Activated CD4-positive, alpha-beta T cell treated with anti-CD3 and anti-CD28 coated beads, Interleukin-2, amount 50 U/mL, for 24 hours (primary cell): ENCODE results near the gene C1QTNF6.
A peak's percentile ranks its signal among the peaks of the same experiment; 100 is the strongest.
"Not testable (repeated sequence)": the region's sequence is repeated elsewhere in the genome, so short reads cannot be mapped to it uniquely, and the experiment has no call there.

Source experiments
- DNase-seq, 2 donors: peaks; one replicate each; pipeline ENCODE4 v3.0.0-alpha.2; 2020; ENCODE audit warnings: low read depth in 1 of 2, low spot score in 1 of 2

C1QTNF6 gene

DNA sequence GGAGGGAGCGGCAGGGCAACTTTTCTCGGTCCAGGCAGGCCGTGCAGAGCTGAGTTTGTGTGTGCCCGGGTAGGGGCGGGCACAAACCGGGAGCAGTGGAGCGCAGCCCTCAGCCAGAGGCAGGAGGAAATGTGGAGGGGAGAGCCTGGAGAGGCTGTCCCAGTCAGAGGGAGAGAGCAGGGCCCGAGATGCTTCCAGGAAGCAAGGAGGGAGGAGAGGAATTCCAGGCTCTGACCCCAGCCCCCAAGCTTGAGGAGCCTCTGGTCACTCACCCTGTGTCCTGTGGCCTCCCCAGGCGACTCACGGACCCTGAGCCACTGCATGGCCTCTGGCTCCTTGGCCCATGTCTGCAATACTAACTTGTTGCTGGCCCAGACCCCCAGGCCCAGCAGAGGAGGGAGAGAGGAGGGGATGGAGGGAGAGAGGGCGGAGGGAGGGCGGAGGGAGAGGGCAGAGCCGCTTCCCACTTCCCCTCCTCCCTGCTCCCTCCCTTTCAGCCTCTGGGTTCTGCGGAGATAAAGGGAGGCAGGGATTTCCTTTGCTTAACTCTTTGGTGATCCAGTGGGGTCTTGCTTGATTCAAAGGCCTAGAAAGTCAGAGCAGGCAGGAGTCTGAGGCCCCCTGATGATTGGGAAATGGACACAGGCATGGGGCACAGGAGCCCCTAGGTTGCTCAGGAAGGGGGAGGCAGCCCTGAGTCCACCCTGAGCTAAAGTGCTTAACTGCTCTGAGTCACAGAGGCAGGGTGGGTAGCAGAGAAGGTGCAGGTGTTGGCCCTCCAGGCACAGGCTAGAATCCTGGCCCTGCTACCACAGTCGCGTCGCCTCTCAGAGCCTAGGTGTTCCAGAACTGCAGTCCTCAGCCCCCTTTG is at the start of gene C1QTNF6:
Gene C1QTNF6, minus strand, starts transcription at position 357 of the 871 bp plus-strand sequence. Its CDS starts 34 bp downstream, at position 323.
- no peak for DNase-seq

- no peak for DNase-seq
These were observed 48.0 kb upstream of the C1QTNF6 start for GRCh38 chr22:37235897-37236607.

DNA sequence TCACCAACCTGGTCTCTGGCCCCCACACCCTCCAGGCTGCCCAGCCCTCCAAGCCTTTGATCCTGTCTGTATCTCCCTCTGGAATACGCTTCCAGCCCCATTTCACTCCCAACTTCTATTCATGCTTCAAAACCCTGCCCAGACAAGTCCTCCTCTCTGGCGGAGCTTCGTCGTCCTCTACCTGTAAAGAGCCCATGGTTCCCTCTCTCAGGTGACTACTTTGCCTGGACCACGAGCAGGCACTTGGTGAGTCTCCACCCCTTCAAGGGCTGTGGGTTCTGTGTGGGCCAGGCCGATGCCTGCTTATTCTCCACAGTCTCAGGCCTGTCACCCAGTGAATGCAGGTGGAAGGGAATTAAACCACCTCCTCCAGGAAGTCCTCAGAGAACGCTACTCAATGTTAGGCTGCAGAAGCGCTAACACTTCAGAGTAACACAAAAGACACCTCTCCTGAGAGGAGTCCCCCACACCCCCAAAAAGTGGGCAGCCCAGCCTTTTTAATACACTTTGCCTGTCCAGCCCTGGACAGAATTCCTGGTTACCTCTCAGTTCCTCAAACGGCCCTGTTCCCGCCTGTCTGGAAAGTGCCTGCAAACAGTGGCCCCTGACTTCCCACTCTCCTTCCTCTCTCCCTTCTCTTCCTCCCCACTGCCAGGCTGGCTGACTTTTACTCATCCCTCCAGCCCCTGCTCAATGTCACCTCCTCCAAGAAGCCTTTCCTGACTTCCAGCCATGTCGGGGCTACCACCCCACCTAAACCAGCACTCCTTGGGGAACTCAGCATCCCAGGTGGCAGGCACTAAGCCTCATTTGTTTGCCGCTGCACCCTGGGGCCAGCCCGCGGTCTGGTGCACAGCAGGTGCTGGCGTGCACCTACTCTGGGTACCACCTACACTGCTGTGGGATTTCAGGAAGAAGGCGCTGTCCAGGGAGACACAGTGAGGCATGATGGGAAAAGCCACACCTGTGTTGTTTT is 47.0 kb upstream of the C1QTNF6 start:
- no peak for DNase-seq

DNA sequence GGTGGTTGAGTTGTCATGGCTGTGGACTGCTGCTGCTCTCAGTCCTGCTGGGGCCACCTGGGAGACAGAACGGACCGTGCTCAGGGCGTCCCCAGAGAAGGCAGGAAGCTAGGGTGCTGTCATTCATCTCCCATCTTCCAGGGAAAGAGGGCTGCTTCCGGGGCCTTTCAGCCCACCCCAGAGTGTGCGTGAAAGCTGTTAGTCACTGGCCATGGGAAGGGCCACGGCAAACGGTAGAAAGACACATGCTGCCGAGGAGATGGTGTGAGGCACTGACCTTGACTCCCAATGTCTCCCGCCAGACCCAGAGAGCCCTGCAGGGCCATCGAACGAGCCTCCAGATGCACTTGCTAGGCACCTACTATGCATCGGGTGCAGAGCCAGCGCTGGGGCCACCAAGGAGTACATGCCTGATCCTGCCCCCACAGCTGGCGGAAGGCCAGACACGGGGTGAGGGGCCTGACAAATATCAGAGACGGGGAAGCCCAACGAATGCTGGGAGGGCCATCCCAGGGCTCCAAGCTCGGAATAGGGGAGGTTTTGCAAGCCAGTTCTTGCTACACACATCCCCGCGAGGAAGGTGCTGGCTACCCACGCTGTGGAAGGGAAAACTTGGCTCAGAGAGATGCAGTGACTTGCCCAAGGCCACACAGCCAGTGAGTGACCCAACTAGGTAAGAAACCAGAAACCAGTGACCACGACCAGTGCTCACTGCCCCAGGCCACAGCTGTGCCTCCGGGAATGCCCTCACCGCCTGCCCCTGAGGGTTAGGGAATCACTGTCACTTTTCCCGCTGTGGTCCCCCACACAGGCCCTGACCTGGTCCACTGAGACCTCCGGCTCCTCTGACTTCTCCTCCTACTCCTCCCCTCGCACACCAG is 45.9 kb upstream of the C1QTNF6 start:
- no peak for DNase-seq

- not testable (repeated sequence) for DNase-seq
These were observed 45.3 kb upstream of the C1QTNF6 start for GRCh38 chr22:37233371-37233750.

DNA sequence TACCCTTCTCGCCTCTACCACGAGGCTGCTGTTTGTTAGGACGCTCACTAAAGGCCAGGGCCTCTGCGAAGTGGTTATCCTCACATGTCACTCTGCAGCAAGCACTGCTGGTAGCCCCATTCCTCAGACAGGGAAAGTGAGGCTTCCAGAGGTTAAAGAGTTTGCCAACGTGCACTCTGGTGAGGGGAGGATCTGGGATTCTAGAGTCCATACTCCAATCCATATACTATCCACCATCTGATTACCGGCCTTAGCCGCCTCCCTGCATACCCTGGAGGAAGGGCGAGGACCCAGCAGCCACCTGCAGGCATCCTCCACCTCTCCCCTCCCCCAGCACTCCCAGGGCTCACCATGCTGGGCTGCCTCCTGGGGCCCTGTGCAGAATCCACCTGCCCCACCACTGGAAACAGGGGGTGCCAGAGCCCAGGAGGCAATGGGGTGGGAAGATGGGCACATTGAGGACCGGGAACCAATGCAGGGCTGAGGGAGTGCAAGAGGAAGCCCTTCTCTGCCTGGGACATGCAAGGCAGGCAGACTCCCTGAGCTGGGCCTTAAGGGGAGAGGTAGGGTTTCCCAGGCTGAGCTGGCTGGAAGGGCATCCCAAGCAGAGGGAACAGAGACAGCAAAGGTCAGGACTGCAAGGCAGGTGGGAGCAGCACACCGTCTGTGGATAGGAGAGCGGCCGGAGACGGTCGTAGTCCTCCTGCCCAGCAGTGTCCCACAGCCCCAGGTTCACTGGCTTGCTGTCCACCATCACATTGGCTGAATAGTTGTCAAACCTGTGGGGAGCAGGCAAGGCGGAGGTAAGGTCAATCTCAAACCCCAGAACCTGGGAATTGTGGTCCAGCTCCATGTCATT is 44.3 kb upstream of the C1QTNF6 start:
- no peak for DNase-seq

DNA sequence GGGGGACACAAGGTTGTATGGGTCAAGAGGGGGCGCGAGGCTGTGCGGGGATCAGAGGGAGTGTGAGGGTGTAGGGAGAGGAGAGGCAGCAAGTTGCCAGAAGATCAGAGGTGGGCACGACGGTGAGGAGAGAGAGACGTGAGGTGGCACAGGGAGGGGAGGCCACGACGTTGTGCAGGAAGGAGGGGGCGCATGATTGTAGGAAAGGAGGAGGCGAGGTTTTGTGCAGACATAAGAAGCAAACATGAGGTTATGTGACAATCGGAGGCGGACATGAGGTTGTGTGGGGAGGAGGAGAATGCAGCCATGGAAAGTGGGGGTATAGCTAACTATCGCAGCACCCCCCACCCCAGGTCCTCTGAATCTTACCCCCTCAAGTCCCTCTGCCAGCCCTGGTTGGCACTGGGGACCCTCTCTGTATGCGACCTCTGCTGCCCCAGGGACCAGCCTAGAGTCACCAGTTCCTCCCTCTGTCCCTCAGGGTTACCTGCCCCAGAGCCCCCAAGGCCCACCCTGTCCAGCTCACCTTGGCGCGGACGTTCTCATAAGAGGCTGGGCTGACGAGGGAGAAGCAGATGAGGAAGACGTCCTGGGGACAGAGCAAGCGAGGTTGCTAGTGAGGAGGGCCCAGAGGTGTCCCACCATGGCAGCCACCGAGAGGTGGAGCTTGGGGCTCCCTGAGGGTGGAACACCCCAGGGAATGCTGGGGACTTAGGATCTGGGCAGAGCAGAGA is 43.5 kb upstream of the C1QTNF6 start:
- no peak for DNase-seq

DNA sequence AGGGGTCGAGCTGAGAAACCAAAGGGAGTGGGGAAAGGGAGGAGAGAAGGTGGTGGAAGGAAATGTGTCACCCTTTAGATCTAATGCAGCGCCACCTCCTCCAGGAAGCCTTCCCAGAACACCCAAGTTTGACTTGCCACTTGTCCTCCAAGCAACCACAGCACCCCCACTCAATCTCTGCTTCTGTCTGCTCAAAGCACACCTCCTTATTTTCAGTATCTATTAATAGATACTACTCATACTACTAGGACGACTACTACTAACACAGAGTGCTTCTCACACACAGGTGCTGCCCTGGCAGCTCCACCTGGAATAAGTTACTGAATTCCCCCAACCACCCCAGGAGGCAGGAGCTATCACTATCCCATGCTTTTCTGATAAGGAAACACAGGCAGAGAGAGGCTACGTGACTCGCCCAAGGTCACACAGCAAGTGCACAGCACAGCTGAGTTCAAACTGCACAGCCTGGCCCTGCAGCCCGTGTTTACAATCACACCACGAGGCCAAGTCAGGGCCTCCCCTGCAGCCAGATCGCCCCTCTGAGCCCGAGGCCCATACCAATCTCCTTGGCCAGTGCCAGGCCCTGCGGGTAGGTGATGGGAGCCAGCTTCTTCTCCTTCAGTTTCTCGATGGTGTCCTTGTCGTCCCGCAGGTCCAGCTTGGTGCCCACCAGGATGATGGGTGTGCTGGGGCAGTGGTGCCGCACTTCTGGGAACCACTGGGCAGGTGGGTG is 42.8 kb upstream of the C1QTNF6 start:
- DNase-seq, result peak in 1 of 2 donors; percentile 77

DNA sequence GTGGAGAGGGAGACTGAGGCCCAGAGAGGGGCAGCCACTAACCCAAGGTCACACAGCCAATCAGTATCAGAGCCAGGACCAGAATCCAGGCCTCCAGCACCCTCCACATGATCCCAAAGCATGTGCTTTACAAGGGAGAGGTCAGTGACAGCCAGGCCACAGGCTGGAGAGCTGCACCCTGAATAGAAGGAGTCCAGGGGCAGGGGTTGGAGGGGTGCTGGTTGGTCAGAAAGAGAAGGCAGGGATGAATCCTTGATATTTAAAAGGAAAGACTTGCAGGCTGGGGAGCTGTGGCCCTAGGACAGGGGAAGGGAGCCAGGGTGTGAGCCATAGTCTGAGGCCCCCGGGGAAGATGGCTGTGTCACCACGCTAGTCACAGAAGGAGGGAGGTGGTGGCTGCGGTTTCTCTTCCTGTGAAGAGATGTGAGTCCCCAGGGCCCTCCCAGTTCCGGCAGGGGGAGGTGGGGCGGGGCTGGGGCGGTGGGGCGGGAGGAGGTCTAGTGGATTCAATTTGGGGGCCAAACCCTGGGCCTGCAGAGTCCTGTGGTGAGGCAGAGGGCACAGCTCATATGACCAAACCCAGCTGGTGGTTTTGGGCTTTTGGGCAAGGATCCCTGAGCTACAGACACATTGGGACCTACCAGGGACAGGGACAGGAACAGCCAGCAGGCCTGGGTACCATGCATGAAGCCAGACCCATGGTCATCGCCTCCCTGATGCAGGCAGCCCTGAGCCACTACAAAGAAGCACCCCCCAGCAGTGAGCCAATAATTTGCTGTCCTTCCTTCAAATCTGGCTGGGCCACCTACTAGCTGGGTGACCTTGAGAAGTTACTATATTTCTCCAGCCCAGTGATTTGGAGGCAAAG is 42.0 kb upstream of the C1QTNF6 start:
- peak; percentile 75 to 89 for DNase-seq

DNA sequence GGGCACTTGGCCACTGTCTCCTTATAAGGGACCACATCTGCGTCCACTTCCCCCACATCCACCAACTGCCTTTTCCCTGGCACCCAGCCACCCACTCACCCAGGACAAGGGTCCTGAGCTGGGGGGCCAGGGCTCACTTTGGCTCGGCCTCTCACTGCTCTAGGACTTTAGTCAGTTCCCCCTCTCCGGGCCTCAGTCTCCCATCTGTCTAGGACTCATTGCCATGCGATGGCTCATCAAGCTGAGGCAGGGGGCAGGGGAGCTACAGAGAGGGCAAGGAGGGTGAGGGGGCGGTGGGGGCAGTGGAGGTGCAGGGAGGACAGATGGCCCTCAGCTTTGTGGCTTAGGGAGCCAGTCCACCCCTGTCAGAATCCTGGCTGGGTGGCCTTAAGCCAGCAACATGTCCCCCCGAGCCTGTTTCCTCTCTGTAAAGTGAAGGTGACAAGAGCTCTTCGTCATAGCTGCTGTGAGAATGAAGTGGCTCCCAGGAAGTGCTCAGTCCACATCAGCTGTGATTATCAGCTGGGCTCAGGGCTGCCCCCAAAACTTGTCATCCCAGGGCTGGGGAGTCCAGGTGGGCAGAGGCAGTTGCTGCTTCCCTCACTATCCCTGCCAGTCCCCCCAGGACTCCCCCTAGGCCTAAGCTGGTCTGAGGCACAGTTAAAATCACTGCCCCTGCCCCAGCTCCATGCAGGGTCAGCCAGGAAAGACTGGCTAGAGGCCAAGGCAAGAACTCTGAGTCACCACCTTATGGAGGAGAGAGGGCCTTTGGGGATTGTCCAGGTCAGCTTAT is 41.2 kb upstream of the C1QTNF6 start:
- no peak for DNase-seq

DNA sequence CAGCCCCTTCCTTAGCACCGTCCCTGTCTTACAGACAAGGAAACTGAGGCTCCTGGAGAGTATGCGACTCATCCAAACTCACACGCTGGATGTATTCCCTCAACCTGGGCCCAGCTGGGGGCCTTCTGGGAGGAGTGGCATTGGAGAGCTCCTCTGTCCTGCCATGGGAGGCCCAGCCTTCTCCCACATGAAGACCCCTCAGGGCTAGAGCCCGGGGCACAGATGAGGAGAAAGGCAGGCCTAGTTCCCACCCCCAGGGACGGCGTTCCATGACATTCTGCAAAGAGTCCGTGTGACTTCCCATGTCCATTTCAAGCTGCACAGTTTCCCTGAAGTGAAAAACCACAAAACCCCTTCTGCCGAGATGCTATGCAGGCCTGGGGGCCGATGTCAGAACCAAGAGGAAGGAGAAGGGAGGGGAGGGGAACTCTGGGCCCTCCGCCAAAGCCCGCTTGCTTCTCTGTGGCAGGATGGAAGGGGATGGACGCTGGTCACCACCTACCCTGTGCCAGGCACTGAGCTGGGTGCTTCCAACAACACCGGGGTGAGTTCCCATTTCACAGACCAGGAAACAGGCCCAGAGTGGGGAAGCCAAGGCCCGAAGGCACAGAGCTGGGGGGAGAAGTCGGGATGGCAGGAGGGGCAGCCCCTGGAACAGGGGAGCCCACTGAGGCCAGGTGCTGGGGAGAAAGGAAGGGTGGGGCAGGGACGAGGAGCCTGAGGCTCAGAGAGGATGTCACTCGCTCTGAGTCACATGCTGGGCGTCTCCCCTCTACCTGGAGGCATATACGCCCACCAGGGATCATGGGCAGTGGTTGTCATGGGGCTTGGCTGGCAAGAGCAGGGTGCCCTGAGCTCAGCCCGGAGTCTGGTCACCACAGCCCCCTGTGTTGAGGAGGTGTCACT is 40.3 kb upstream of the C1QTNF6 start:
- no peak for DNase-seq

DNA sequence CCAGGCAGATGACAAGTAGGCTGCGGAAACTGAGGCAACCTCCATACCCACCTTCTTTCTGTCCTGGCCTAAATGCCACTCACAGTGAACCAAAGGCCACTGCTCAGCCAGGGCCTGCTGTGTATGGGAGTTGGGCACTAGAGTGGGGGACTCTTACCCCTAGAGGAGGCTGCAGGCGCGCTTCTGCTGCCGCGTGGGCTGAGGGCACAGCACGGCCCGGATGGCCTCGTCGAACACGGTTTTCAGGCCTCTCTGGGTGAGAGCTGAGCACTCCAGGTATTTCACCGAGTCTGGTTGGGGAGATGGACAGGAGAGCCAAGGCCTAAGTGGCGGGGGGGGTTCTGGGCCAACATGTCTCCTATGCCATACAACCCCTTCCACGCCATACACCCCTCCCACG is 38.5 kb upstream of the C1QTNF6 start:
- no peak for DNase-seq

DNA sequence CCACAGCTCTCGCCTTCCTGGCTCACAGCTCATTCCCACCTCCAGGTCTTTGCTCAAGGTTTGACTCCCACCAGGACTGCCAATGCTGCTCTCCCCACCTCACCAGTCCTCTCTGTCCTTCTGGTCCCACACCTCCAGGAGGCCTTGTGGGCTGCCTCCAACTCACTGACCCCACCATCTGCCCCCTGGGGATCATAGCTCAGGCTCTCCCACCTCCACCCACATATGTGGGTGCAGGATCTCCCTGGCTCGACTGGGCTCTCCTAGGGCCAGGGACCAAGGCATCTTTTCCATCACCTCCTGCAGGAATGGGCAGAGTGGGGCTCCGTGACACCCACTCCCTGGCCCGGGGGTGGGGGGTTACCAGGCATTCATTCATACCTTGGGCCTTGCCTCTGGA is 38.0 kb upstream of the C1QTNF6 start:
- no peak for DNase-seq

GRCh38 chr22:37225481-37225880 is 37.4 kb upstream of the C1QTNF6 start:
- DNase-seq, result no peak

GRCh38 chr22:37224757-37225420 is 36.8 kb upstream of the C1QTNF6 start:
- DNase-seq, result no peak
